GM23248 (cell line): ENCODE data around the gene AGAP1. TPM values are rescaled to one million over a fixed set of nuclear protein-coding genes. Genes with fewer than 3 reads are reported as not detected.

Experiments used
- DNase-seq: peaks from one replicate; pipeline ENCODE4 v3.0.0-alpha.2; 2015
- H2AFZ ChIP-seq: fragments of 200-600 bp; sonication (generic); 2 replicates; pipeline ENCODE4 v1.6.1; 2016; ENCODE audit warnings: antibody characterized with exemption
- H3F3A ChIP-seq: fragments of 200-600 bp; sonication (generic); 2 replicates; pipeline ENCODE4 v1.6.1; 2016; ENCODE audit warnings: mild to moderate bottlenecking, antibody characterized with exemption, mixed run types; ENCODE audit not compliant: insufficient read depth
- H3K27ac ChIP-seq: fragments of 200-600 bp; sonication (generic); 2 replicates; pipeline ENCODE4 v1.5.1; 2016; ENCODE audit warnings: mild to moderate bottlenecking
- H3K27me3 ChIP-seq: fragments of 200-600 bp; sonication (generic); replicated peaks from 2 replicates; pipeline ENCODE4 v1.6.1; 2016; ENCODE audit warnings: mild to moderate bottlenecking; ENCODE audit not compliant: insufficient read depth
- H3K36me3 ChIP-seq: fragments of 200-600 bp; sonication (generic); 2 replicates; pipeline ENCODE4 v1.6.1; 2016; ENCODE audit warnings: low read depth, mild to moderate bottlenecking
- H3K4me1 ChIP-seq: fragments of 200-600 bp; sonication (generic); 2 replicates; pipeline ENCODE4 v1.6.1; 2016; ENCODE audit warnings: mild to moderate bottlenecking; ENCODE audit not compliant: insufficient read depth
- H3K4me2 ChIP-seq: fragments of 200-600 bp; sonication (generic); one replicate; pipeline ENCODE4 v1.6.1; 2016; ENCODE audit warnings: mild to moderate bottlenecking; ENCODE audit not compliant: unreplicated experiment
- H3K4me3 ChIP-seq: fragments of 200-600 bp; sonication (generic); 2 replicates; pipeline ENCODE4 v1.5.1; 2016; ENCODE audit warnings: mild to moderate bottlenecking
- H3K79me2 ChIP-seq: fragments of 200-600 bp; sonication (generic); 2 replicates; pipeline ENCODE4 v1.6.1; 2016; ENCODE audit warnings: mild to moderate bottlenecking; ENCODE audit not compliant: insufficient read depth
- H3K9ac ChIP-seq: fragments of 200-600 bp; sonication (generic); 2 replicates; pipeline ENCODE4 v1.6.1; 2016; ENCODE audit warnings: mild to moderate bottlenecking
- H3K9me2 ChIP-seq: fragments of 200-600 bp; sonication (generic); 2 replicates; pipeline ENCODE4 v1.6.1; 2016; ENCODE audit warnings: mixed run types, mild to moderate bottlenecking, moderate library complexity; ENCODE audit not compliant: insufficient read depth
- H3K9me3 ChIP-seq: fragments of 200-600 bp; sonication (generic); one replicate; pipeline ENCODE4 v1.6.1; 2017; ENCODE audit warnings: low read depth
- H4K20me1 ChIP-seq: fragments of 200-600 bp; sonication (generic); 2 replicates; pipeline ENCODE4 v1.6.0; 2016; ENCODE audit not compliant: insufficient read depth
- EZH2 ChIP-seq: fragments of 200-600 bp; sonication (generic); IDR thresholded peaks from 2 replicates; pipeline ENCODE4 v1.6.1; 2018; ENCODE audit warnings: antibody characterized with exemption, mild to moderate bottlenecking; ENCODE audit not compliant: insufficient read depth, poor library complexity, severe bottlenecking
- EZH2phosphoT487 ChIP-seq: fragments of 200-600 bp; sonication (generic); IDR thresholded peaks from 2 replicates; pipeline ENCODE4 v1.6.1; 2018; ENCODE audit warnings: antibody characterized with exemption, moderate library complexity, mild to moderate bottlenecking, low read depth; ENCODE audit not compliant: insufficient read depth
- WGBS, 2 experiments: methylation state at CpG; one replicate each; pipeline ENCODE4 v1.1.6; 2015 to 2017; ENCODE audit warnings: low lambda C conversion rate in 2 of 2, low coverage in 1 of 2; ENCODE audit errors: missing lambda C conversion rate in 2 of 2; 5-methylcytosine and 5-hydroxymethylcytosine counted together
- in situ Hi-C: fragments of 300-500 bp; cut with MboI; formaldehyde crosslinking; loops from 2 replicates; pipeline ENCODE4 v1.15.0; 2020
- polyA plus RNA-seq: library from polyadenylated mRNA; unstranded; fragments of >200 nt; fragmentation: Nextera tagmentation; extraction: Ambion mirVana; gene quantifications from 2 replicates; pipeline ENCODE4 v1.2.1, GENCODE V29; 2016
- total RNA-seq: library from RNA; depleted of rRNA; stranded (reverse); fragments of >200 nt; shearing (Covaris generic); gene quantifications from 2 replicates; pipeline ENCODE4 v1.2.3, GENCODE V29; 2014

Gene AGAP1
- total and polyA plus RNA-seq, 2 experiments from 2014 or later, result 2.2 to 9.9 TPM

DNA sequence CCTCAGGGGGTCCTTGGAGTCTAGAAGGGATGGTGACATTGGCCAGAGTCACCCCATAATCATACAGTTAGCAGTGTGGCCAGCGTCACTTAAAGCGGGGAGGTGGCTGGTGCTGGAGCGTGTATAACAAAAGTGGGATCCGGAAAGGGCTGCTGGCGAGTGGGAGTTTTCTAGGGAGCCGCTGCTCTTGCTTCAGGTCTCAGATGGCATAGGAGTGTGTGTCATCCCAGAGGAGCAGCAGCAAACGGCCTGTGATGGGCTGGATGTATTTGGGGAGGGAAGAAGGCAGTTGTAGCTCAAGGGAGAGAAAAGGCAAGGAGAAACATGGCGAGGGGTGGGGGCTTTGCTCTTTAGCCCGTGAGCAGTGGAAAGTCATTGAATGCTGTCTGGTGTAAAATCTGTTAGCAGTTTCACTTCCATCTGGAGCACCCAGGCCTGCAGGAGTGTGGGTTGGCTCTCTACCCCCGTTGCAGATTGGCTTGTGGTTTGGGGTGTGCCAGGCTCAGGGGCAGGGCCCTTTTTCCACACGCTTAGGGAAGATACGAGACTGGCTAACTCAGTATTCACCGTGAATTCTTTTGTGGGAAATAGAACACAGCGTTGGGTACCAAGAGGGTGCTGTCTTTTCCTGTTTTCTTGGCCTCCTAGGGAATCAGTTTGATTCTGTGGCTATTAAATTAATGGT lies 120.5 kb downstream of the AGAP1 start:
- H3K36me3 ChIP-seq, result no peaks in the 10 kb centered on the region
- no peaks in the 10 kb centered on the region for H4K20me1 ChIP-seq
- H3K4me1 ChIP-seq, result peaks cover 51% of the 10 kb centered on the region
- no peak overlapping the region for H2AFZ ChIP-seq
- no peaks in the 10 kb centered on the region for H3K27me3 ChIP-seq
- H3K9ac ChIP-seq, result peak overlapping the region; percentile 83
- peak overlapping the region; percentile 91 for H3K27ac ChIP-seq
- no peaks in the 10 kb centered on the region for H3K9me2 ChIP-seq
- 35 to 36% methylated on average over 14 of the region's 14 CpGs for WGBS, 2 experiments
- no peak for TF ChIP-seq EZH2
- TF ChIP-seq EZH2phosphoT487, result no peak
- DNase-seq, result peak; percentile 76
- H3F3A ChIP-seq, result peaks cover 40% of the 10 kb centered on the region
- H3K4me3 ChIP-seq, result peak overlapping the region; percentile 41
- peaks cover 79% of the 10 kb centered on the region for H3K79me2 ChIP-seq
- H3K4me2 ChIP-seq, result peak overlapping the region; percentile 70
- no peaks in the 10 kb centered on the region for H3K9me3 ChIP-seq
- in situ Hi-C loops, result no loop called here

DNA sequence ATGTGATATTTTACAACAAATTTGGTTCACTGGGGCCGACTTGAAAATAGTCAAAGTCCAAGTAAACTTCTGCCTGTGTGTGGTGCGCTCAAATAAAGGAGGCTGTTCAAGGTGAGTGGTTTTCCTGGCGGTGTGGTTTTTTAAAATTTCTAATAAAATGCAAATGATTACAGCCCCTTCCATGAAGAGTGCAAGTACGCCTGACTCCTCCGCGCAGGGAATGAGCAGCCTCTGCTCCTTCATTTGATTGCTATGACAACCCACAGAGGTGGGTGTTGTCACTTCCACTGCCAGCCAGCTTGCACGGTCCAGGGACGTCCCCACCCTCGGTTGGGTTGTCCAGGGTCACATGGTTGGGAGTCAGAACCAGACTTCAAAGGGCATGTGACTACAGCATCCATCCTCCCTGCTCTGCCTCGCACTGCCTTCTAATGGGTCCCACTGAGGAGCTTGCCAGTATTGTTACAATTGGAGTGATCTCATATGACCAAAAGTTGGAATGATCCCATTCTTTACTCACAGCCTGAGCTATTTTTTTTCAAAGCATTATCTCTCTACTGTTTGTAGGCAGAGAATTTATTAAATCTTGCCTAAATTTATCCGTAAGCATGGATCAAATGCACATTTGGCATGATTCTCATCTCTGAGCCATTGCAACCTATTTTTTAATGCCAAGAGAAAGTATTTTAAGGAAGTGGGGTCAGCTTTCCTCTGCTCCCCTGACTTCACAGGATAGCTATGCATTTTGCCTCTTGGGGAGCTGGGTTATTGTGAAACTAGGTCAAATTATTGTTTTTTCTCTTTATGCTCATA lies 121.3 kb downstream of the AGAP1 start:
- Histone ChIP-seq H3K4me1 (peaks cover 51% of the 10 kb centered on the region), H3F3A (peaks cover 40% of the 10 kb centered on the region), H3K36me3 (no peaks in the 10 kb centered on the region), H3K27me3 (no peaks in the 10 kb centered on the region), H3K9me2 (no peaks in the 10 kb centered on the region), H3K9ac (peak overlapping the region; percentile 83), H3K9me3 (no peaks in the 10 kb centered on the region), H3K79me2 (peaks cover 71% of the 10 kb centered on the region), H3K27ac (peak overlapping the region; percentile 91), H2AFZ (no peak overlapping the region), H4K20me1 (no peaks in the 10 kb centered on the region), H3K4me2 (peak overlapping the region; percentile 70), H3K4me3 (peak overlapping the region; percentile 41)
- no peak for TF ChIP-seq EZH2
- TF ChIP-seq EZH2phosphoT487, result no peak
- in situ Hi-C loops, result no loop called here
- DNase-seq, result peak; percentile 95
- 3 to 4% methylated on average over 11 of the region's 11 CpGs for WGBS, 2 experiments

DNA sequence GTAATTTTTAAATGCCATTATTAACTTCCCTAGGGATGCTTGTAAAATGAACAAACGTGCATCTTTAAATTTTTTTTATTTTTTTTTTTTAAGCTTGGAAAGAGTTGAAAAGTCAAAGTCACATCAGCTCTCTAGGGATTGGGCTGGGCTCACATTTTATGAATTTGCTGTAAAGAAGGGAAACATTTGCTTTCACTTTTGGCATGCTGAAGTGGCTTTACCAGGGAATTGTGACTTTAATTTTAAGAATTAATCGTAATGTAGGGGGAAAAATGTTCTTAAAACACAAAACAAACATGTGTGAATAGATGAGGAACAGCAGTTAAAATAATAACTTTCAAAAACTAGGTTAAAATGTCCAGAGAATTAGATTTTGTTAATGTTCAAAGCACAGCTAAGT lies 123.0 kb downstream of the AGAP1 start:
- Histone ChIP-seq H3K27ac (peak overlapping the region; percentile 91), H2AFZ (no peak overlapping the region), H3K9me3 (no peaks in the 10 kb centered on the region), H3K9ac (peak overlapping the region; percentile 67), H4K20me1 (no peaks in the 10 kb centered on the region), H3K9me2 (no peaks in the 10 kb centered on the region), H3K4me1 (peaks cover 51% of the 10 kb centered on the region), H3F3A (peaks cover 40% of the 10 kb centered on the region), H3K27me3 (no peaks in the 10 kb centered on the region), H3K4me2 (peak overlapping the region; percentile 70), H3K36me3 (no peaks in the 10 kb centered on the region), H3K79me2 (peaks cover 71% of the 10 kb centered on the region), H3K4me3 (peak overlapping the region; percentile 54)
- peak; percentile 79 for DNase-seq
- TF ChIP-seq EZH2phosphoT487 (no peak), EZH2 (no peak)
- WGBS, 2 experiments, result 3 to 10% methylated on average over 2 of the region's 2 CpGs
- in situ Hi-C loops, result no loop called here

DNA sequence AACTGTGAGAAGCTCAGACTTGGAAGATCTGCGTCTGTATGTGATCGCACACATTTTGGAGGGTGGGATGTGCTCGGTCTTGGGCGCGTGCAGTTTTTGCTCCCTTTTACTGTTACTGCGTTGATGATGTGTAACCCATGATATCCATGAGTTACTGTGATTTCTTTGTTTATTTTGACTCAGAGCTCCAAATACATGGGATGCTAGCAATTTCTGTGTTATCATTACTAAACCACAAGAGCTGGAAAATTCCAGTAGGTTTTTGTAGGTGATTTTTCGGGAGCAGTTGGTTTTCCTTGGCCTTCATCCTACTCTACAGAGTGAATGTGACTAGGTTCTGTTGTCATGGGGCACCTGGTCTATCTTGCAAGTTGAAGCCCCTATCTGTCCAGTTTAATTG lies 124.2 kb downstream of the AGAP1 start:
- Histone ChIP-seq H3K36me3 (no peaks in the 10 kb centered on the region), H3K79me2 (peaks cover 71% of the 10 kb centered on the region), H3K9me2 (no peaks in the 10 kb centered on the region), H3K4me3 (peak overlapping the region; percentile 54), H4K20me1 (no peaks in the 10 kb centered on the region), H3K27ac (peak overlapping the region; percentile 91), H3K27me3 (no peaks in the 10 kb centered on the region), H3K4me2 (peak overlapping the region; percentile 70), H3F3A (peaks cover 40% of the 10 kb centered on the region), H3K9ac (peak overlapping the region; percentile 67), H3K4me1 (peaks cover 51% of the 10 kb centered on the region), H2AFZ (no peak overlapping the region), H3K9me3 (no peaks in the 10 kb centered on the region)
- no peak for TF ChIP-seq EZH2
- TF ChIP-seq EZH2phosphoT487, result no peak
- in situ Hi-C loops, result no loop called here
- DNase-seq, result peak; percentile 82
- WGBS, 2 experiments, result 13 to 33% methylated on average over 7 of the region's 7 CpGs
